COR-L47 (cell line): ENCODE results near the gene HYDIN.
A peak's percentile ranks its signal among the peaks of the same experiment; 100 is the strongest.
"Not testable (repeated sequence)": the region's sequence is repeated elsewhere in the genome, so short reads cannot be mapped to it uniquely, and the experiment has no call there.

ENCODE experiments used
- DNase-seq: peaks from one replicate; lab custom pipeline; 2025; lab: John Stamatoyannopoulos, UW

The HYDIN gene

GRCh38 chr16:70995799-70996198 is 234.7 kb downstream of the HYDIN start:
- DNase-seq: not testable (repeated sequence)

GRCh38 chr16:70992511-70992910 is 238.0 kb downstream of the HYDIN start:
- not testable (repeated sequence) for DNase-seq

GRCh38 chr16:70987019-70987715 is 243.4 kb downstream of the HYDIN start:
- DNase-seq: not testable (repeated sequence)

GRCh38 chr16:70984675-70985074 is 245.8 kb downstream of the HYDIN start:
- peak; percentile 13 for DNase-seq

GRCh38 chr16:70968332-70968731 is 262.2 kb downstream of the HYDIN start:
- not testable (repeated sequence) for DNase-seq

- peak; percentile 26 for DNase-seq
Measured at GRCh38 chr16:70960169-70960568, 270.4 kb downstream of the HYDIN start.

- not testable (repeated sequence) for DNase-seq
Measured at GRCh38 chr16:70954922-70955321, 275.6 kb downstream of the HYDIN start.

GRCh38 chr16:70953824-70954223 is 276.7 kb downstream of the HYDIN start:
- DNase-seq: not testable (repeated sequence)

- DNase-seq: not testable (repeated sequence)
Measured at GRCh38 chr16:70943551-70943950, 287.0 kb downstream of the HYDIN start.

GRCh38 chr16:70939690-70940359 is 290.7 kb downstream of the HYDIN start:
- not testable (repeated sequence) for DNase-seq

GRCh38 chr16:70936781-70937525 is 293.6 kb downstream of the HYDIN start:
- not testable (repeated sequence) for DNase-seq

- not testable (repeated sequence) for DNase-seq
Measured at GRCh38 chr16:70935325-70935724, 295.2 kb downstream of the HYDIN start.

- DNase-seq: not testable (repeated sequence)
Measured at GRCh38 chr16:70933746-70934145, 296.8 kb downstream of the HYDIN start.

- DNase-seq: not testable (repeated sequence)
Measured at GRCh38 chr16:70930757-70931156, 299.8 kb downstream of the HYDIN start.

- peak; percentile 56 for DNase-seq
Measured at GRCh38 chr16:70922164-70922563, 308.4 kb downstream of the HYDIN start.

- DNase-seq: not testable (repeated sequence)
Measured at GRCh38 chr16:70920661-70921060, 309.9 kb downstream of the HYDIN start.

GRCh38 chr16:70888208-70888607 is 342.3 kb downstream of the HYDIN start:
- not testable (repeated sequence) for DNase-seq

GRCh38 chr16:70884652-70885051 is 345.9 kb downstream of the HYDIN start:
- not testable (repeated sequence) for DNase-seq

- not testable (repeated sequence) for DNase-seq
Measured at GRCh38 chr16:70882311-70882710, 348.2 kb downstream of the HYDIN start.

GRCh38 chr16:70877895-70878294 is 352.6 kb downstream of the HYDIN start:
- not testable (repeated sequence) for DNase-seq

GRCh38 chr16:70876442-70876841 is 354.1 kb downstream of the HYDIN start:
- not testable (repeated sequence) for DNase-seq

- not testable (repeated sequence) for DNase-seq
Measured at GRCh38 chr16:70864698-70865097, 365.8 kb downstream of the HYDIN start.
